GM21528 (cell line): Measurements from ENCODE around the gene CBX7.

Source experiments
- ATAC-seq: cut with Tn5 transposase; IDR thresholded peaks from one replicate; pipeline ENCODE4 v1.9.1; 2021; ENCODE audit warnings: mild to moderate bottlenecking, moderate library complexity; ENCODE audit not compliant: unreplicated experiment, low FRiP score

CBX7 gene

GRCh38 chr22:39152511-39153219 lies at the start of gene CBX7:
Gene CBX7, minus strand, starts transcription at chr22:39152680. Its CDS starts 236 bp downstream, at chr22:39152444.
- ATAC-seq, result peak; percentile 70

DNA sequence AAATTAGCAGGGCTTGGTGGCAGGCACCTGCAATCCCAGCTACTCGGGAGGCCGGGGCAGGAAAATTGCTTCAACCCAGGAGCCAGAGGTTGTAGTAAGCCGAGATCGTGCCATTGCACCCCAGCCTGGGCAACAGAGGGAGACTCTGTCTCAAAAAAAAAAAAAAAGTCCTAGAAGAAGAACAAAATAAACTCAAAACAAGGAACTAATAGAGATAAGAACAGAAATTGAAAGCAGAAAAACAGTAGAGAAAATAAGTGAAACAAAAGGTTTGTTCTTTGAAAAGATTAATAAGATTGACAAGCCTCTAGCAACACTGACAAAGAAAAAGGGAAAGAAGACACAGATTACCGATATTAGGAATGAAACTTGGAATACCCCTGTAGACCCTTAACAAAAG lies 45.1 kb upstream of the CBX7 start:
- ATAC-seq, result no peak

- ATAC-seq, result no peak
Observed at GRCh38 chr22:39194098-39194497, 41.6 kb upstream of the CBX7 start.

- ATAC-seq, result no peak
Observed at GRCh38 chr22:39188809-39189208, 36.3 kb upstream of the CBX7 start.

DNA sequence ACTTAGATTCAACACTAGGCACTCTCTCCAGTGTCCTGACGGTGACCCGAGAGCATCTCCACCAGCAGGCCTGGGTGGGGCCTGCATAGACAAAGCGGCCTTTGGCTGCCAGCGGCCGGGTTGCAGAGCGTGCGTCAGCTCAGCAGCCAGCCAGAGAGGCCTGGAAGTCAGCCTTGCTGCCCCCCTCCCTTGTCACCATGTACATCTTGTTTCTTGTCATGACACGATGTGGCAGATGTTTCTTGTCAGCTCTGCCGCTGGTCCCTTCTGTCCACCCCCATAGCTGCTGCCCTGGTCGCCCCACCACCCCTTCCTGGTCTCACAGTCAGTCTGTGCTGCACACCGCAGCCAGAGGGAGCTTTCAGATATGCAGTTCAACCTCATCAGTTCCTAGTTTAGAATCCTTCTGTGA lies 33.1 kb upstream of the CBX7 start:
- ATAC-seq, result no peak

DNA sequence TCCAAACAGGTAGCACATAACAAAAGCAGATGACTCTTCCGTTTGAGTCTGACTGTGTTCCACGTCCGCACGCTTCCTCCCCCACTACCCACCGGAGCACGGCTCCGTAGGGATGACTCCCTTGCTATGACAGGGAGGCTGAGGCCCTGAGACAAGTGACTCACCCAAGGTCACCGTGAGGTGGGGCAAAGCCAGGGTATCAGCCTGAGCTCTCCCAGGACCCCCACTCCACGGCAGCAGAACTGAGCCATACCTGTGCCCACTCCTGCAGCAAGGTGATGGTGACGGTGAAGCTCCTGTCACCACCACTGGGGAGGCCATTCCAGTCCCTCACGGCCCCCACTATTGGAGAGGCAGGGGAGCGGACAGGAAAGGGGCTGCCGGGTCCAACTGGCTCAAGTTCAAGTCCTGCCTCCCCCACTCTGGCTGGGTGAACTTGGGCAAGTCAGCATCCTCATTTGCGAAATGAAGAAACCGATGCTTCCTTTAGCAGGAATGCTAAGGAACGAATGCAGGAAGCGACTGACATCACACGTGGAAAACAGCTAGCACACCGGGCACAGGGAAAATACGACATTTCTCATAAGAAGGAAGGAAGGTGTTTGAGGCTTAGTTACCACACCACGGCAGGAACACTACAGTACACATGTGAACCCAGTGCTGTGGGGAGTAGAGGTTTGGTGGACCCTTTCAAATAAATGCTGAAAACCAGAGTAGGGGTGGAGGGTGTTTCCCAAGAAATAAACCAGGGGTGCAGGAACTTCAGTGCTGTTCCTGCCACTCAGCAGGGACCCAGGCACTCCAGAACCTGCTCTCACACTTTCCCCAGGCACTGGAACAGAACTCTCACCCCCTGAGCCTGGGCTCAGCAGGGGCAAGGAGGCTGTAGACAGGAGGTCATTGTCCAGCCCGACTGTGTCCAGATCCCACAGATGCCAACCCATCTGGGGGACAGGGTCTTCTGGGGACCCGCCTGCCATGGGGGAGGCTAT lies 32.4 kb upstream of the CBX7 start:
- ATAC-seq, result no peak

- ATAC-seq, result no peak
Observed at GRCh38 chr22:39183991-39184585, 31.6 kb upstream of the CBX7 start.

DNA sequence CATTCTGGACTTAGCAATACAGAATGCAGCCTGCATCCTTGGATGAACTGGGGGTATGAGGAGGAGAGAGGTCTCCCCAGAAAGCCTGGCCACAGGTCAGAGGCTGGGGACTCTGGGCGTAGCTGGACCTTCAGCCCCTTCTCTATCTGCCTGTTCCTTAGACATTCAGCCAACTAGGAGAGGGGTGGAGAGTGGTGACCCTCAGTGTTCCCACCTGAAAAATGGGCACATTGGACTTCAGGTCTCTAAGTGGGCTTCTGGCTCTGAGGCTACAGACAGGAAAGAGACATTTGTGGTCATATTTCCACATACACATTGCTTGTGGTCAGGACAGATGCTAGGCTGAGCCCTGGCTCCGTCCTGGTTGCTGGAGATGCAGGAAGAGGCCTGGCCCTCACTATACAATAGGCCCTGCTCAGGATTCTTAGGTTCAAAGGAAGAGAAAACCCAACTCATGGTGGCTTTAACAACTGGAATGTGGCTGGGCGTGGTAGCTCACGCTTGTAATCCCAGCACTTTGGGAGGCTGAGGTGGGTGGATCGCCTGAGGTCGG lies 30.1 kb upstream of the CBX7 start:
- ATAC-seq, result no peak

DNA sequence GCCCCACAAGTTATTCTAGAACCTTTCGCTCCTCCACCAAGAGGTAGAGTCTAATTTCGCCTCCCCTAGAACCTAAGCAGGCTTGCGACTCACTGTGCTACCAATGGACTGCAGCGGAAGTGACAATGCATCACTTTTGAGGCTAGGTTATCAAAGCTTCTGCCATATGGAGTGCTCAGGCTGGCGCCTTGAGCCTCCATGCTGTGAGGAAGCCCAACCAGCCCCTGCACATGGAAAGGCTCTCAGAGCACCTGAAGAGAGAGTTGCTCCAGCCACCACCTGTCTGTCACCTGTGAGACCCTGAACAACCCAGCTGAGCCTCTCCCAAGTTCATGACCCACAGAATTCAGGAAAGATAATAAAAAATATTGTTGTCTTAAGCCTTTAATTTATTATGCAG lies 29.3 kb upstream of the CBX7 start:
- ATAC-seq, result no peak

GRCh38 chr22:39181356-39181755 lies 28.9 kb upstream of the CBX7 start:
- ATAC-seq, result no peak

DNA sequence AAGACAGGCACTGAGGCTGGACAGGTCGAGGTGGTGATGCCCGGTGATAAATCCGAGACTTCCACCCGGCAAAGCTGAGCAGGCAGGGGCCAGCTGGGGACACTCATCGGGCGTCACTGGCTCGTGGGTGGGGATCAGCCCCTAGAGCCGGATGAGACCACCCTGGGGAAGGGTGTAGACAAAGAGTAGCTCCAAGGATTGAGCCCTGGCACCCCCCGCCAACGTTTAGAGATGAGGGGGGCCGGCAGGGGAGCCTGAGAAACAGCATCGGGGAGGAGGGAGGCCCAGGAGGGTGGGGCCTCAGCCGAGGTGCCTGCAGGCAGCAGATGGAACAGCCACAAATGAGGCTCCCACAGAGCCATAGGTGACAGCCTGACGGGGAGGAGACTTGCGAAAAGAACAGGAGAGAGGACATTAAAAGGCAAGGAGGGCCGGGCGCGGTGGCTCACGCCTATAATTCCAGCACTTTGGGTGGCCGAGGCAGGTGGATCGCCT lies 27.4 kb upstream of the CBX7 start:
- no peak for ATAC-seq

- no peak for ATAC-seq
Observed at GRCh38 chr22:39179401-39179827, 26.9 kb upstream of the CBX7 start.

DNA sequence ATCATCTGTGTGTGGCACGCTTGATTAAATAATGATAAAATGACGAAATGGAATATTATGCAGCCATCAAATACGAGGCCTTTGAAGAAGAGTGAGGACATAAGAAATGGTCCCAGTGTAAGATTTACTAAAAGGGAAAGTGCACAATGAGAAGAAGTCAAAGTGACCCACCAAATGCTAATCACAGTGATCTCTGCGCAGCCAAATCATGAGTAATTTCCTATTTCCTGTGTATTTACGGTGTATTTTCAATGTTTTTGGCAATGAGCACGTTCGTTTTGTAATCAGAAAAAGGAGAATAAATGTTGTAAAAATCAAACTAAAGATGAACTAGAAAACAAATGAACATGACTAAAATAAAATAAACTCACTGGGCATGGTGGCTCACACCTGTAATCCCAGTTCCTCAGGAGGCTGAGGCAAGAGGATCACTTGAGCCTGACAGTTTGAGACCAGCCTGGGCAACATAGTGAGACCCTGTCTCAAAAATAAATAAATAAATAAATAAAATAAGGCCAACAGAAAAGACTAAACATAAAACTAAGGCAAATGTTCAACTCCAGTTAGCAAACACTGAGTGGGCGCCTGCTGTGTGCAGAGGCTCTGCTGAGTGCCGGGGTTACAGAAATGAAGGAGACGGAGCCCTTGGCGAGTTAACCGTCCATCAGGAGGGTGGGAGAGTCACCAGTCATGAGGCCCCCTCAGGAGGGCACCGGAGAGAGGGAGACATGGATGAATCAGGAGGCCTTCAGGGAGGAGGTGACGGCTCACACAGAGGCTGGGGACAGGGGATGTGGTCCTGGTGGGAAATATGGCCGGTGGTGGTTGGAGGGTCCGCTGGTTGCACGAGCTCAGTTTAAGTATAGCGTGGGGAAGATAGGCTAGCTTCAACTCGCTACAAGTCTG lies 26.0 kb upstream of the CBX7 start:
- no peak for ATAC-seq

DNA sequence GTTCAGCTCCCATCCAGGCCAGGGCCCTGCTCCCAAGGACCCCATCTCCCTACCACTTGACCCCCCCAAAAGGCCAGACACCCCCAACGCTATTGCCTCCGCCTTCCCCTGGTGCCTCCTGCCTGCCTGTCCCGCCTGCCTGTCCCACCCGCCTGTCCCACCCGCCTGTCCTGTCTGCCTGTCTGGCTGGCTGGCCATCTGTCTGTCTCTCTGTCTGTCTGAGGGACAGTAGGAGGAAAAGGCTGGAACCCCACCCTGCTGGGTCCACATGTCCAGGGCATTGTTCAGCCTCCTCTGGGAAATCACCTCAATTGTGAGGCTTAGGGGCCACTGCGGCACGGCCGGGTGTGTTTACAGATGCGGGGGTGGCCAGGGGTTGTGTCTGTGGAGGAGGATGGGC lies 25.3 kb upstream of the CBX7 start:
- no peak for ATAC-seq

DNA sequence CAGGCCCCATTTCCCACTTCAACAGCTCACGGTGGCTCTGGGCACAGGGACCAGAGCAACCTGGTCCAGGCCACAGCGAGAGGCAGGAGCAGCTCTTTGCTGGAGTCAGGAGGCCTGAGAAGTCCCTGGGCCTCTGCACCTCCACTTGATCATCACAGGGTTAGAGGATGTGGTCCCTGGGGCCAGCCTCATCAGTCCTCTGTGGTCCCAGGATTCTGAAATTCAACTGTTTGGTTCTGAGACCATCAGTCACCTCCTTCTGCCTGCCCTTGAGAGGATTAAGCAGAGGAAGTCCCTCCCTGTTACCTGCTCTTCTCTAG lies 24.9 kb upstream of the CBX7 start:
- ATAC-seq, result no peak

GRCh38 chr22:39176714-39177455 lies 24.4 kb upstream of the CBX7 start:
- ATAC-seq, result no peak

DNA sequence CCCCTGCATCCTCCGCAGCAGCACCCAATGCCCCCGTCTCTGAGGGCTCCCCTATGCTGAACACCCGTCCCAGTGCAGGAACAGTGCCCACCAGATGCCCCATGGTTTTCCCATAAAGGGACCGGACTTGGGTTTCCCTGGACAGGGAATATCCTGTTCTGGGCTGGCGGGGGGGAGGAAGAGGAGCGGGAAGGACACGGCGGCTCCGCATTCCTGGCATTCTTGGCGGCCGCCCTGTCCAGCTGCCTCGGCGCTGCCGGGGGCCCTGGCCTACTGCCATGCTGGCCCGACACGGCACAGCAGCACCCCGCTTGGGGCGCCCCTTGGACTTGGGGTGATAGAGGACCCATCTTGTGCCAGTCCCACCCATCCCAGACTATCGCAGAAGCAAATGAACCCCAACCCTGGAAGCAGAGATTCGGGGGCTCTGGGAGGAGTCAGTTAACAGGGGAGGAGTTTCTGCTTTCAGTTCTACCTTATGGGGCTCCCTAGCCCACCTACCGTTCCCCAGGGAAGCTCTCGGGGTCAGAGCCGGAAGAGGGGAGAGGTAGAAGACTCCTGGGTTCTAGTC lies 23.7 kb upstream of the CBX7 start:
- ATAC-seq, result no peak

DNA sequence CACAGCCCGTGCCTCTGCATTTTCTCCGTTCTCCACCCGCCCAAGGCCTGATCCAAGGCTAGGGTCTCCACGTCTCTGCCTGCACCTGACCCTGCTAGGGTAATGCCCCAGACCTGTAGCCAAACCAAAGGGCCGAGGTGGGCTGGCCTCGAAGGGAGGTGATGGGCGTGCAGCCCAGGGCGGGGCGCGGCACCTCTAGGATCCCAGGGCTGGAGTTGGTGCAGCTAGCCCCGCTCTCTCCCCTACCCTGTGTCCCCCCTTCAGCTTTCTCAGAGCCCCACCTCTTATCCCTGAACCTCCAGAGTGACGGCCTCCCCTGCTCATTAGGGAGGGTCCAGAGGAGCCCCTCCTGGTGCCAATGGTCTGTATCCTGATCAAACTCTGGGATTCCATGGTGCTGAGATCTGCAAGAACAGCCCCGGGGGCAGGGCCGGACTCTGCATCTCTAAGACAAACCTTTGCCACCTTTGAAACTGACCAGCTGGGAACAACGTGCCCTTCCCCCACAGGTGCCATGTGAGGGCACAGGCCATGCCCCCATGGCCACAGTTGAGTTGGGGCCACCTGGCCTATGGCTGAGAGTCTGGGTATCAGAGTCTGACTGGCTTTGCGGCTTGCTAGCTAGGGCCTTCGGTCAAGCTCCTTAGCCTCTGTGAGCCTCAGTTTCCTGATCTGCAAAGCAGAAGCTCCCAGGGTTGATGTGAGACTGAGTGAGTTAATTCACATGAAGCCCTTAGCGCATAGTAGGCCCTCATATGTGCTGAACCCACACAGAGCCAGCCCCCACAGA lies 23.1 kb upstream of the CBX7 start:
- no peak for ATAC-seq
